ENCODE data around the gene C3orf20.

The C3orf20 gene

GRCh38 chr3:14820156-14820555 is 145.2 kb downstream of the C3orf20 start:
- DNase-seq = no peak

- no peak for DNase-seq
These were observed 146.2 kb downstream of the C3orf20 start for GRCh38 chr3:14821151-14821550.

GRCh38 chr3:14822134-14822533 is 147.2 kb downstream of the C3orf20 start:
- DNase-seq = no peak

Data from DMS153 (cell line).